ENCODE measurements around the gene CARM1.

CARM1 gene

DNA sequence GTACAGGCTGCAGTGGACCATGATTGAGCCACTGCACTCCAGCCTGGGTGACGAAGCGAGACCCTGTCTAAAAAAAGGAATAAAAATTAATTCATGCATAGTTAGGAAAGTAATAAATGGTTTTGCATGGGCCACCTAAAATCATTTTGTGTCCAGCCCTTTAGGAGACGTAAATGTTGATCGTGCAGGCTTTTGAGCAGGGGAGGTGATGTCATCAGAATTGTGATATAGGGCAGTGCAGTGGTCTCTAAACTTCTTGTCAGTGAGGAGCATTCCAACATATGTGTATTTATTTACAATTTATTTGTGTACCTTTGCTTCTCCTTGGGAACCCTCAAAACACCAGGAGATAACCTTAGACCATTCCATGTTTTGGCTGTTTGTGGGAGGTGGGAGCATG lies 92.5 kb downstream of the CARM1 start:
- TF ChIP-seq, protein P1, sequence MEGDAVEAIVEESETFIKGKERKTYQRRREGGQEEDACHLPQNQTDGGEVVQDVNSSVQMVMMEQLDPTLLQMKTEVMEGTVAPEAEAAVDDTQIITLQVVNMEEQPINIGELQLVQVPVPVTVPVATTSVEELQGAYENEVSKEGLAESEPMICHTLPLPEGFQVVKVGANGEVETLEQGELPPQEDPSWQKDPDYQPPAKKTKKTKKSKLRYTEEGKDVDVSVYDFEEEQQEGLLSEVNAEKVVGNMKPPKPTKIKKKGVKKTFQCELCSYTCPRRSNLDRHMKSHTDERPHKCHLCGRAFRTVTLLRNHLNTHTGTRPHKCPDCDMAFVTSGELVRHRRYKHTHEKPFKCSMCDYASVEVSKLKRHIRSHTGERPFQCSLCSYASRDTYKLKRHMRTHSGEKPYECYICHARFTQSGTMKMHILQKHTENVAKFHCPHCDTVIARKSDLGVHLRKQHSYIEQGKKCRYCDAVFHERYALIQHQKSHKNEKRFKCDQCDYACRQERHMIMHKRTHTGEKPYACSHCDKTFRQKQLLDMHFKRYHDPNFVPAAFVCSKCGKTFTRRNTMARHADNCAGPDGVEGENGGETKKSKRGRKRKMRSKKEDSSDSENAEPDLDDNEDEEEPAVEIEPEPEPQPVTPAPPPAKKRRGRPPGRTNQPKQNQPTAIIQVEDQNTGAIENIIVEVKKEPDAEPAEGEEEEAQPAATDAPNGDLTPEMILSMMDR (IDR thresholded peaks at IDR 0.05; ENCODE audit: insufficient read depth, missing control alignments) = no peak
- FAIRE-seq = no peak
- DNase-seq (ENCODE audit: insufficient read length, low spot score) = no peak

DNA sequence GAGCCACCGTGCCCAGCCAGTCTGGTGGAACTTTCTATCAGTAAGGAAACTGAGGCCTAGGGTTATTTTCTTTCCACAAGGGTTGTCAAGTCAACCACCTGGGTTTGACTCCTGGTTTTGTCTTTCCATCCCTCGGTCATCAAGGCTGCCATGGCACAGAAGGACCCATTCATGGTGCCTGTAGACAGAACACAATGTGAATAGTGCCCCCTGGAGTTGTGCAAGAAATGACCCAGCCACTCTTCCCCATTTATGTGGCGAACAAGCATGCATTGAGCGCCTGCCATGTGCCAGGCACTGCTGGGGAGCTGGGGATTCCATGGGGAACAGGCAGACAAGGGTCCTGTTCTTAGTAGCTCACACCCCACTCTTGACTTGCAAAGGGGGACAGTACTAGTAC lies 93.5 kb downstream of the CARM1 start:
- FAIRE-seq (no peak), DNase-seq (ENCODE audit: insufficient read length, low spot score) (no peak)
- TF ChIP-seq, protein P1 (IDR thresholded peaks at IDR 0.05; ENCODE audit: insufficient read depth, missing control alignments) = peak; percentile 12

GRCh38 chr19:10965398-10965797 lies 94.0 kb downstream of the CARM1 start:
- DNase-seq (ENCODE audit: insufficient read length, low spot score) (peak; percentile 13), FAIRE-seq (no peak)
- TF ChIP-seq, protein P1 (IDR thresholded peaks at IDR 0.05; ENCODE audit: insufficient read depth, missing control alignments) = no peak

DNA sequence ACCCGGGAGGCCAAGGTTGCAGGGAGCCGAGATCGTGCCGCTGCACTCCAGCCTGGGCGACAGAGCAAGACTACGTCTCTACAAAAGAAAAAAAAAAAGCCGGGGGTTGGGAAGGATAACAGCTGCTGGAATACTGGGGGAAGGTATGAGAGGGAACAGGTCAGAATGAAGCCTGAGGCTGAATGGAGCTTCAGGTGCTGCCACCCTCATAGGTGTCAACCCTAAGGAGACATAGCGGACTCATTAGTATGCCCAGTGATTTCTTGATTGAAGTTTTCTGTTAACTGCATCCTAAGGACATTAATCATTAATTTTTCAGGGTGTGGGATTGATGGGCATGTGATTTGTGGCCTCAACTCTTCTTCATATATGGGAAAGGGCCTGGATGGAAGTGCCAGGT lies 95.5 kb downstream of the CARM1 start:
- FAIRE-seq = no peak
- DNase-seq (ENCODE audit: insufficient read length, low spot score) = peak; percentile 8
- TF ChIP-seq, protein P1 (IDR thresholded peaks at IDR 0.05; ENCODE audit: insufficient read depth, missing control alignments) = no peak

DNA sequence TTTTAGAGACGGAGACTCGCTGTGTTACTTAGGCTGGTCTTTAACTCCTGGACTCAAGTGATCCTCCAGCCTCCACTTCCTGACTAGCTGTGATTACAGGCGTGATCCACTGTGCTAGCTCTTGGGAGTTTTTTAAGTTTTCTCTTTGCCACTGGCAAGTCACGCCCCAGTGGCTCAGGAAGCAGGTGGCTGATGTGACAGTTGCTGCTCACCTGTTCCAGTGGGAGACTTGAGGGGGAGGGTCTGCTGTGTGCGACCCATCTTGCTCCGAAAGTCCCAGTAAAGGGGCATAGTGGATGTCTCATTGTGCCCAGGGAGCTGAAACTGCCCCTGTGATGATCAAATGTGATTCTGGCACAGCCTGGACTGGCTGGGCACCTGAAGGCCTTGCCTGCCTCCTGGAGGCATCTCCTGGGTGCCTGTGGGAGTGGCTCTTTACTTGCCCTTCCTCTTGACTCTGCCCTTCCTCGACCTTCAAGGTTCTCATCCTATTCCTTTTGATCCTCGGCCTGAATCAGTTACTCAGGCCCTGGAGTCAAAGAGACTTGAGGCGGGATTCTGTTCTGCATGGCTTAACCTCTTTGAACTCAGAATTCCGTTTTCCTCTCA lies 97.3 kb downstream of the CARM1 start:
- FAIRE-seq (no peak), DNase-seq (ENCODE audit: insufficient read length, low spot score) (peak; percentile 9)
- TF ChIP-seq, protein P1 (IDR thresholded peaks at IDR 0.05; ENCODE audit: insufficient read depth, missing control alignments) = no peak

GRCh38 chr19:10971107-10971726 lies 99.9 kb downstream of the CARM1 start:
- FAIRE-seq = no peak
- TF ChIP-seq, protein P1 (IDR thresholded peaks at IDR 0.05; ENCODE audit: insufficient read depth, missing control alignments) = no peak

More at GRCh38 chr19:10971107-10971726, 99.9 kb downstream of the CARM1 start:
- DNase-seq (ENCODE audit: insufficient read length, low spot score) = no peak

Measured in D721Med (cell line).